Suppressor macrophage treated with lipopolysaccharide for 1 hour (primary cell): Measurements from ENCODE around the gene CSNK1E.

Source experiments
- DNase-seq, 3 donors: peaks; one replicate each; pipeline ENCODE4 v3.0.0-alpha.2; 2020 to 2022

CSNK1E gene

DNA sequence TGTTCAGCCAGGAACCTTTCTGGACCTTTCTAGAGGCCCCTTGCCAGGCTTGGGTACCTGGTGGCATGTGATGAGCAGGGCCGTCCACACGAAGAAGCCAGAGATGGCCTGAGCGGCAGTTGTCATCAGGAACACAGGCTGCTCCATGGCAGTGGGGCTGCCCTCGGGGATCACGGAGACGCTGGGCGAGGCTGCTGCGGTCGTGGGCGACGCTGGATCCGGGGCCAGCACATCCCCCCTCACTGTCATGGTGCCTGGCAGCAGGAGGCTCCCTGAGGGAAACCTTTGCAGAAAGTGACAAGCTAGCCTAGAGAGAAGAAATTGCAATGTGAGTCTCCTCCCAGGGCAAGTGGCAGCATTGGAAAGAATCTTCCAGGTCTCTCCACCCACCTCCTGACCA, 69.5 kb downstream of the CSNK1E start:
- DNase-seq = no peak

DNA sequence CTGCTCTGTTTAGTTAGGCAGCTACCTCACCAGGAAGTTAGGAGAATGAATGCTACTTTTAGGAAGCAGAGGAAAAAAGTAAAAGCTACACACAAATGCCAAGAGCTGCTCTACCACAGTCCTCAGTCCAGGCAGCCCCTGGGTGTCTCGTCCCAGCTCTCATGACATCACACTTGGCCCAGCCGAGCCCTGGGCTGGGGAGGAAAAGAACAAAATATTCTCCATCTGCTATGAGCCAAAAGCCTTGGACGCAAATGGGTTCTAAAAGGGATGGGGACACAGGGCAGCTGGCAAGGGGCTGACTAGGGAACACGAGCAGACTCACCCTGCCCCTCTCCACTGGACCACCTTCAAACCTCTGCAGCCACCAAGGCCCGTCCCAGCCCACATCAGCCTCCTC, 70.5 kb downstream of the CSNK1E start:
- no peak for DNase-seq

DNA sequence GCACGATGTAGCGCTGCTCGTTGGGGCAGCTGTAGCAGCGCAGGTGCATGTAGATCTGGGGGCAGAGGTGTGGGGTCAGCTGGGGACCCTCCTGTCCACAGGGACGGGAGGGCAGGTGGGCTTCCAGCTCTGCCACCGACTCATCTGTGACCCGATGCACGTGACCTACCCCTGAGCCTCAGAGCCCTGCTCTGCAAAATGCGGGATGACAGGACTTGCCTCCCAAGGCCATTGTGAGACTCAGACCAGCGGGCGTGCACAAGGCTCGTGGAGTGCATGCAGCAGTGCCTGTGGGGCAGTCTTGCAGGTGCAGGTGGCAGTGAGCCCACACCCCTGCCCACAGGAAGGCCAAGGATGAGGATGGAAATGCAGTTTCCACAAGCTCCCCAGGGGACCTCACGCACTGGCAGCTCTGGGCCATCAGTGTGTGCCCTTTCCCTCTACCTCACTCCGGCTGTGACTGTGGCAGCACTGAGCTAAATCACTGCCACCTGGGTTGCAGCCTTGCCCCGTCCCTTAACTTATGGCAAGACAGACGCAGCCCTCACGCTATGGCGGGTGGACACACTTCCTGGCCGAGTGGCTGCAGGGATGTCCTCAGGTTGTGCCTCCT, 71.1 kb downstream of the CSNK1E start:
- DNase-seq = no peak

DNA sequence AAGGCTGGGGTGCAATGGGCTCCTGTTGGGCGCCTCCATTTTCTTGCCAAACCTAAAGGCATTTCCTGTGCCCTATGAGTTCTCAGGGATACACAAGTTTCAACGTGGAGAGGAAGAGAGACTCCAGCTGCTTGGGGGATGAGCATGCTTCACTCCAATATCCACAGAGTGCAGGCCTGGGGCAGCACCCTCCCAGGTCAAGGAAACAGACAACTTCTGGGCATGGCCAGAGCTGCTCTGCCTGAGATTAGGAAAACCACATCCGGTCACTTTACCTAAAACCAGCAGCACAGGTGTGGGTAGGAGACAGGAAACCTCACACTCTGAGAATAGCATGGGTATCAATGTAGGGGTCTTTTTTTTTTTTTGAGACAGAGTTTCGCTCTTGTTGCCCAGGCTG, 73.1 kb downstream of the CSNK1E start:
- no peak for DNase-seq

DNA sequence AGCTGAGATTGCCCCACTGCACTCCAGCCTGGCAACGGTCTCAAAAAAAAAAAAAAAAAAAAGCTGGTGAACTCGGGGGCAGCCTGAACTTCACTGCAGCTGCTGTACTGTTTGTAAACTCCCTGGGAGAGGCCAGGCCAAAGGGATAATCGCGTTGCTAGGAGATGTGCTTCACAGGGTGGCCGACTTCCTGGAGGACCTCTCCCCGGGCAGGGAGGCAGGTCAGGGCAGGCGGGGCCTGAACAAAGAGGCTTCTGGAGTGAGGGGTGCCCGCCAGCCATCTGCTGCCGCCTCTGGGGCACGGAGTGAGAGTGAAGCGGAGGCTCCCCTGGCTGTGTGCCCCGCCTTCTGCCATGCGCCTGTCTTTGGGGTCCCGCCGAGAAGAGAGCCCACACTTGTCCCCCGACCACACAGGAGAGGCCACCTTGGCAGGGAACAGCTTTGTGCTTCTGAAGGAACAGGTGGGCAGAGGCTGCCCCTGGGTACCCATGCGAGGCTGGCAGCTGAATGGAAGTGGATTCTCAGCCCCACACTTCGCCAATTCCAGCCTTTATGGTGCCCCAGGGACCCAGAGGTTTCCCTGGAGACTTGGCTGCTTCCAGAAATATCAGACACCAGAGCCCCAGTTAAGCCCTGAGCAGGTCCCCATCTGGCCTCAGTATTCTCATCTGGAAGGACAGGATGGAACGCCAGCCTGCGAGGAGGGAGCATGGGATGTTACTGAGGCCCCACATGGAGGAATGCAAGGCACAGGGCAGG, 74.0 kb downstream of the CSNK1E start:
- DNase-seq = no peak

DNA sequence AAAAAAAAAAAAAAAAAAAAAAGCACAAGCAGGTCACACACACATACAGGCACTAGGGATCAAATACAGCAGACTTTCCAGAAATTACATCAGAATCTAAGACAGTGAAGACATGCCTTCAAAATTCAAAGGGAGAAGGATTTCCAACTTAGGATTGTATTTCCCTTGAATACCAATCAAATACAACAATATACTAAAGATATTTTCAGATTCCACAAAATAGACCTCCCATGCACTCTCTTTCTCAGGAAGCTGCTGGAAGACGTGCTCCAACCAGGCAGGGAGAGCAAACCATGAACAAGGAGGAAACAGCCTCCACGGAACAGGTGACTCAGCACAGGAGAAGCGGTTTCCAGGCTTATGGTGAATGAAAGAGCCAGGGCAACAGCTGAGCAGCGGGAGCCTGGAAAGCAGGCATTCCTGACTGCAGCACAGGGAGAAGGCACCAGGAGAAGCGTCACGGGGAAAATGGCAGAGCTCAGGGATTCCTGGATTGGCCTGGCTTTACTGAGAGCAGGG, 76.4 kb downstream of the CSNK1E start:
- no peak for DNase-seq
